Panc1 (cell line): ENCODE results near the gene PRDX3.

Experiments
- CTCF ChIP-seq: fragments of 450-650 bp; IDR thresholded peaks from 2 replicates; pipeline ENCODE4 v1.5.1; 2017; ENCODE audit warnings: mild to moderate bottlenecking
- POLR2AphosphoS5 ChIP-seq: IDR thresholded peaks from 2 replicates; pipeline ENCODE4 v1.6.1; 2012; ENCODE audit warnings: mild to moderate bottlenecking, low read depth, low read length, moderate library complexity
- REST ChIP-seq, 2 experiments: IDR thresholded peaks; 2 replicates each; pipeline ENCODE4 v1.6.1; 2011 to 2012; ENCODE audit warnings: low read depth in 2 of 2, control low read depth in 1 of 2, low read length in 1 of 2, mild to moderate bottlenecking in 1 of 2, moderate library complexity in 1 of 2; ENCODE audit not compliant: insufficient read depth in 1 of 2
- SIN3A ChIP-seq: IDR thresholded peaks from 2 replicates; pipeline ENCODE4 v1.6.1; 2012; ENCODE audit warnings: low read depth, mild to moderate bottlenecking, low read length, moderate library complexity, borderline replicate concordance; ENCODE audit not compliant: insufficient read depth

- TF ChIP-seq CTCF: no peak
- no peak for TF ChIP-seq REST (IDR thresholded peaks at IDR 0.05; ENCODE audit: insufficient read depth in 1 of 2, low read depth in 2 of 2, low read length in 1 of 2)
- no peak for TF ChIP-seq POLR2AphosphoS5
- no peak for TF ChIP-seq SIN3A
Measured at GRCh38 chr10:119159332-119159731, 19.3 kb downstream of the PRDX3 start.
